ENCODE data around the gene IQCF6.

IQCF6 gene

GRCh38 chr3:51733859-51734571, 45.0 kb downstream of the IQCF6 start:
- H3K4me3 ChIP-seq (ENCODE audit: low read depth, low read length): no peak overlapping the region
- TF ChIP-seq POLR2A (IDR thresholded peaks at IDR 0.05; ENCODE audit: extremely low read depth, insufficient read length) (no peak), CTCF (IDR thresholded peaks at IDR 0.05; ENCODE audit: low read depth, low read length) (no peak), MYC (IDR thresholded peaks at IDR 0.05; ENCODE audit: low read depth, low read length) (no peak)
- TF ChIP-seq, protein P1, sequence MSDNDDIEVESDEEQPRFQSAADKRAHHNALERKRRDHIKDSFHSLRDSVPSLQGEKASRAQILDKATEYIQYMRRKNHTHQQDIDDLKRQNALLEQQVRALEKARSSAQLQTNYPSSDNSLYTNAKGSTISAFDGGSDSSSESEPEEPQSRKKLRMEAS (IDR thresholded peaks at IDR 0.05; ENCODE audit: low read depth, low read length): no peak
- no peak for DNase-seq (ENCODE audit: low read depth)

DNA sequence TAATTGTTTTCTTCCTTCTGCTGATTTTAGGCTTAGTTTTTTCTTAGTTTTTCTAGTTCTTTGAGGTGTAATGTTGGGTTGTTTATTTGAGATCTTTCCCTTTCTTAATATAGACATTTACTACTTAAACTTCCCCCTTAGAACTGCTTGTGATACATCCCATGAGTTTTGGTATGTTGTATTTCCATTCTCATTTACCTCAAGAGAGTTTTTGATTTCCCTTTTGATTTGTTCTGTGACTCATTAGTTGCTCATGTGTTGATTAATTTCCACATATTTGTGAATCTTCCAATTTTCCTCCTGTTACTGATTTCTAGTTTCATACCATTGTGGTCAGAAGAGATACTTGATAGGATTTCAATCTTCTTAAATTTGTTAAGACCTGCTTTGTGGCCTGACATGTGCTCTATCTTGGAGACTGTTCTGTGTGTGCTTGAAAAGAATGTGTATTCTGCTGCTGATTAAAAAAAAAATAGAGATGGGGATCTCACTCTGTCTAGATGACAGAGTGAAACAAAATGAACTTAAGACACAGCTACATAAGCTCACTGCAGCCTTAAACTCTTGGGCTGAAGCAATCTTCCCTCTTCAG, 49.9 kb downstream of the IQCF6 start:
- DNase-seq (ENCODE audit: low read depth): no peak
- H3K4me3 ChIP-seq (ENCODE audit: low read depth, low read length): no peak overlapping the region
- no peak for TF ChIP-seq MYC (IDR thresholded peaks at IDR 0.05; ENCODE audit: low read depth, low read length)
- no peak for TF ChIP-seq POLR2A (IDR thresholded peaks at IDR 0.05; ENCODE audit: extremely low read depth, insufficient read length)
- TF ChIP-seq, protein P1 (IDR thresholded peaks at IDR 0.05; ENCODE audit: low read depth, low read length): no peak
- TF ChIP-seq CTCF (IDR thresholded peaks at IDR 0.05; ENCODE audit: low read depth, low read length): no peak

All from NB4 (cell line).